Adrenal gland (tissue), 12 donors: ENCODE data around the gene CGREF1. TPM values are rescaled to one million over a fixed set of nuclear protein-coding genes. Genes with fewer than 3 reads are reported as not detected.

Experiments used
- DNase-seq, 7 donors: peaks; one replicate each; pipeline ENCODE4 v3.0.0-alpha.2; 2019 to 2020
- H3K27ac ChIP-seq, 5 donors: fragments of 200-600 bp; sonication (generic) in 4 of 5; 1 replicate in 3 of 5; 2 replicates in 2 of 5; pipeline versions ENCODE4 v1.5.1 to v1.8.0; 2016 to 2020; ENCODE audit warnings: mild to moderate bottlenecking in 1 of 5
- H3K27me3 ChIP-seq: fragments of 200-600 bp; 2 replicates; pipeline ENCODE4 v1.8.0; 2021
- H3K36me3 ChIP-seq, 2 donors: fragments of 200-600 bp; replicated peaks in 1 of 2; 1 replicate in 1 of 2; 2 replicates in 1 of 2; pipeline versions ENCODE4 v1.5.1 to v1.8.0; 2018 to 2022
- H3K4me1 ChIP-seq, 2 donors: fragments of 200-600 bp; replicated peaks in 1 of 2; 1 replicate in 1 of 2; 2 replicates in 1 of 2; pipeline versions ENCODE4 v1.5.1 to v1.8.0; 2018 to 2021
- H3K4me3 ChIP-seq, 4 donors: fragments of 200-600 bp; sonication (generic) in 3 of 4; one replicate each; pipeline ENCODE4 v1.5.1; 2016 to 2018
- H3K9me3 ChIP-seq, 3 donors: fragments of 200-600 bp; sonication (generic) in 1 of 3; replicated peaks in 1 of 3; 1 replicate in 2 of 3; 2 replicates in 1 of 3; pipeline versions ENCODE4 v1.5.1 to v1.8.0; 2016 to 2021
- POLR2A ChIP-seq, 2 donors: fragments of 450-650 bp; IDR thresholded peaks; one replicate each; pipeline ENCODE4 v1.6.1; 2017; ENCODE audit warnings: antibody characterized with exemption in 2 of 2, mild to moderate bottlenecking in 2 of 2, moderate library complexity in 1 of 2
- WGBS, 4 donors: extraction: QIAGEN DNeasy Blood & Tissue Kit in 2 of 4; methylation state at CpG; one replicate each; pipeline versions ENCODE4 v1.1.5 to v1.1.7; 2013 to 2017; 5-methylcytosine and 5-hydroxymethylcytosine counted together
- intact Hi-C, 2 donors: fragments of 100-400 bp; cut with DNase I; formaldehyde crosslinking; loops; one replicate each; pipeline versions ENCODE4 v1.14.1 to v1.15.0; 2022 to 2023
- polyA plus RNA-seq, 3 donors: library from polyadenylated mRNA; stranded (reverse); fragments of 200-250 nt in 2 of 3; fragments of 350-450 nt in 1 of 3; fragmentation: Illumina TruSeq in 1 of 3; extraction: RNeasy Lipid Tissue Mini Kit (QIAGEN cat#74804) in 1 of 3; gene quantifications; one replicate each; pipeline ENCODE4 v1.2.3, GENCODE V29; 2013 to 2014
- total RNA-seq, 9 donors: library from RNA; depleted of rRNA in 4 of 9; stranded (reverse); fragments of >200 nt in 4 of 9; fragments of 120-200 nt in 1 of 9; fragmentation: NEBNext Ultra II Directional in 1 of 9; extraction: Animal tissue kit (Norgen Biotek cat#: 25700) in 1 of 9; gene quantifications; one replicate each; pipeline versions ENCODE4 v1.1.0 to v1.2.4, GENCODE V29; 2013 to 2023
- TF ChIP-seq, protein P1 (sequence below), 6 experiments: fragments of 450-650 bp in 4 of 6; fragments of 200-600 bp in 2 of 6; sonication (generic) in 1 of 6; IDR thresholded peaks; 1 replicate in 5 of 6; 2 replicates in 1 of 6; pipeline versions ENCODE4 v1.5.1 to v1.8.0; 2016 to 2021; ENCODE audit warnings: antibody characterized with exemption in 6 of 6, mild to moderate bottlenecking in 2 of 6, moderate library complexity in 1 of 6
- donor health status: healthy with polysubstance abuse.
- donor health status: Bipolar disorder and iron deficiency.
- donor health status: DM: yes; HTN: yes; CAD: no.
- donor health status: DM: no; HTN: no; CAD: no.
- donor health status: DM: no; HTN: no; CAD: no.
- donor health status: DM: yes; HTN: yes; CAD: no.

CGREF1 gene
- total and polyA plus RNA-seq, 12 donors, result 0.52 to 4.7 (median 1.3) TPM; not detected in 1

DNA sequence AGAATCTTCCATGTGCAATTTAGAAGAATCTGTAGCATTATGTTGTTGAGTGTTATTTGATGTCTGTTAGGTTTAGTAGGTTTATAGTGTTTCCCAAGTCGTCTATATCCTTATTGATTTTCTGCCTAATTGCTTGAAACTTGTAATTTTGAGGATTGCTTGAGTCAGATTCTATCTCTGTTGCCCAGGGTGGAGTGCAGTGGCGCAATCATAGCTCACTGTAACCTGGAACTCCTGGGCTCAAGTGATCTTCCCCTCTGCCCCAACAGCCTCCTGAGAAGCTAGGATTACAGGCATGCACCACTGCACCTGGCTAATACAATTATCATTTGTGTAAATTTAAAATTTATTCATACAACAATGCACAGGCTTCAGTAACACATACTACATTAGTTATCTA lies 26.8 kb upstream of the CGREF1 start:
- Histone ChIP-seq H3K36me3 (no peaks in the 10 kb centered on the region), H3K27ac (no peak overlapping the region), H3K4me3 (no peak overlapping the region), H3K9me3 (no peaks in the 10 kb centered on the region), H3K27me3 (no peaks in the 10 kb centered on the region), H3K4me1 (no peaks in the 10 kb centered on the region)
- TF ChIP-seq, protein P1, sequence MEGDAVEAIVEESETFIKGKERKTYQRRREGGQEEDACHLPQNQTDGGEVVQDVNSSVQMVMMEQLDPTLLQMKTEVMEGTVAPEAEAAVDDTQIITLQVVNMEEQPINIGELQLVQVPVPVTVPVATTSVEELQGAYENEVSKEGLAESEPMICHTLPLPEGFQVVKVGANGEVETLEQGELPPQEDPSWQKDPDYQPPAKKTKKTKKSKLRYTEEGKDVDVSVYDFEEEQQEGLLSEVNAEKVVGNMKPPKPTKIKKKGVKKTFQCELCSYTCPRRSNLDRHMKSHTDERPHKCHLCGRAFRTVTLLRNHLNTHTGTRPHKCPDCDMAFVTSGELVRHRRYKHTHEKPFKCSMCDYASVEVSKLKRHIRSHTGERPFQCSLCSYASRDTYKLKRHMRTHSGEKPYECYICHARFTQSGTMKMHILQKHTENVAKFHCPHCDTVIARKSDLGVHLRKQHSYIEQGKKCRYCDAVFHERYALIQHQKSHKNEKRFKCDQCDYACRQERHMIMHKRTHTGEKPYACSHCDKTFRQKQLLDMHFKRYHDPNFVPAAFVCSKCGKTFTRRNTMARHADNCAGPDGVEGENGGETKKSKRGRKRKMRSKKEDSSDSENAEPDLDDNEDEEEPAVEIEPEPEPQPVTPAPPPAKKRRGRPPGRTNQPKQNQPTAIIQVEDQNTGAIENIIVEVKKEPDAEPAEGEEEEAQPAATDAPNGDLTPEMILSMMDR (IDR thresholded peaks at IDR 0.05), result no peak
- no peak for TF ChIP-seq POLR2A (IDR thresholded peaks at IDR 0.05)
- intact Hi-C loops, result no loop called here
- no peak for DNase-seq
- 86 to 90% (median 89%) methylated on average over 2 of the region's 2 CpGs for WGBS, 4 donors

DNA sequence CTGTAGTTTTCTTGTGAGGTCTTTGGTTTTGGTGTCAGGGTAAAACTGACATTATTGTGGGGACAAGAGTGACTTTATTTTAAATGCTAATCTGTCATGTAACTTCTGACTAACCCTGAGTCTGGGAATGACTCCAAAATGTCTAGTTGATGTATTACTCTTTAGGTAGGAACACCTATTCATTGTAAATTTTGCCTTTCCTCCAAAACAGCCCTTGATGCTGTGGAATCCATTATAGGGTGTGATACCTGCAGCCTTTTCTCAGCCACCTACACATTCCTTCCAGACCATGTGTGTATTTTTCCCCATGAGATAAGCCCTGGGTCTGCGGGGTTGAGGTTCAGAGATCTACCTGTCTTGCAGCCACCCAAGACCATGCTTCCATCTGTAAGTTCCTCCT lies 24.4 kb upstream of the CGREF1 start:
- 77 to 88% (median 82%) methylated on average over 1 of the region's 1 CpG for WGBS, 4 donors

DNA sequence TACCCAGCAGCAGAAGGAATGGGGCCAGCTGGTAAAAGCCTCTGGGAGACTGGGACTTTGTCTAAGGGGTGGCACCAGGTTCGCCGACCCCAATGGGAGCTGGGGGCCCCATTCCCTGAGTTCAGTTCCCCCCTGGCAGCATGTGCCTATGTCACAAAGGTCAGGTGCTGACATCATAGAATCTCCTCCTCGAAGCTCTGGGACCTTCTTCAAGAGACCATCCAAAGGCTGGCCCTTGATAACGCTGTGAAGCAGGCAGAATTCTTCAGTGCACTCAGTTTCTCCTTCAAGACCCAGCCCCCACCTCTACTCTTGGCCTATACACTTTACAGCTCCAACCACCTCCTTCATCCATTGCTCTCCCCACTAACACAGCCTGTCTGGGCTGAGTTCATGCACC lies 20.4 kb upstream of the CGREF1 start, which contains the start of gene PRR30:
Gene PRR30 (minus strand): TSS at position 101 of the 400 bp plus-strand sequence. CDS start 1,081 bp downstream, outside the sequence.
- Histone ChIP-seq H3K27me3 (no peaks in the 10 kb centered on the region), H3K27ac (no peak within 1 kb of the TSS), H3K36me3 (no peaks in the 10 kb centered on the region), H3K9me3 (no peaks in the 10 kb centered on the region), H3K4me1 (no peaks in the 10 kb centered on the region), H3K4me3 (no peak within 1 kb of the TSS)
- WGBS, 4 donors, result 73 to 83% (median 81%) methylated on average over 4 of the region's 4 CpGs
- DNase-seq, result no peak
- no peak for TF ChIP-seq POLR2A (IDR thresholded peaks at IDR 0.05)
- TF ChIP-seq, protein P1 (IDR thresholded peaks at IDR 0.05), result no peak
- intact Hi-C loops, result no loop called here

More for the DNA sequence above, 24.4 kb upstream of the CGREF1 start:
- TF ChIP-seq POLR2A (IDR thresholded peaks at IDR 0.05), result no peak
- TF ChIP-seq, protein P1 (IDR thresholded peaks at IDR 0.05), result no peak
- Histone ChIP-seq H3K36me3 (no peaks in the 10 kb centered on the region), H3K27ac (no peak overlapping the region), H3K27me3 (no peaks in the 10 kb centered on the region), H3K9me3 (no peaks in the 10 kb centered on the region), H3K4me1 (no peaks in the 10 kb centered on the region), H3K4me3 (no peak overlapping the region)
- intact Hi-C loops, result no loop called here
- no peak for DNase-seq

DNA sequence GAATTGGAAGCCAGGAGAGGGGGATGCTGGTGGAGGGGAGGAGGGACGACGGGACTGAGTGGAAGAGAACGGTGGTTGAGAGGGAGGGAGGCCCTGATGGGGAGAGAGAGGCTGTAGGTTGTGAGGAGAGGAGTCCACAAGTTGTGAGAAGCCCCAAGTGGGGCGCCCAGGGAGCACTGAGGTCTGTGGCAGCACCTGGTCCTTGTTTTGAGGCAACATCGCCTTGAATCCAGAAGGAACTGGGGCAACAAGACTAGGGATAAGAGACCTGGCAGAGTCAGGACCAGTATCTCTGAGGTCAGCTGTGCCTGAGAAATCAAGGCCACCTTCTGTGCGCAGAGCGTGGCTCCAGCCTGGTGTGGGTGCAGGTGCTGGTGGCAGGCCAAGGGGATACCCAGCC lies 19.2 kb upstream of the CGREF1 start:
- intact Hi-C loops, result no loop called here
- H3K27me3 ChIP-seq, result no peaks in the 10 kb centered on the region
- no peak overlapping the region for H3K27ac ChIP-seq
- no peaks in the 10 kb centered on the region for H3K36me3 ChIP-seq
- DNase-seq, result no peak
- WGBS, 4 donors, result 68 to 80% (median 75%) methylated on average over 7 of the region's 7 CpGs
- H3K4me3 ChIP-seq, result no peak overlapping the region
- TF ChIP-seq POLR2A (IDR thresholded peaks at IDR 0.05), result no peak
- TF ChIP-seq, protein P1 (IDR thresholded peaks at IDR 0.05), result no peak
- H3K9me3 ChIP-seq, result no peaks in the 10 kb centered on the region
- H3K4me1 ChIP-seq, result peaks cover 7% of the 10 kb centered on the region in 2 donors
